Measurements from ENCODE around the gene COQ8B.

- TF ChIP-seq EZH2phosphoT487 (IDR thresholded peaks at IDR 0.05; ENCODE audit: borderline replicate concordance, low read length) (no peak), CTCF (IDR thresholded peaks at IDR 0.05; ENCODE audit: low read depth, low read length, poor library complexity, severe bottlenecking) (no peak)
Measured at GRCh38 chr19:40739030-40739839, 22.5 kb upstream of the COQ8B start.

Measured in DOHH2 (cell line).